ENCODE measurements around the gene TMEM134. TPM values are rescaled to one million over a fixed set of nuclear protein-coding genes. Genes with fewer than 3 reads are reported as not detected.

Gene TMEM134
- total and polyA plus RNA-seq, 9 of the 15 experiments (the other 6 are each of a cell fraction or from before 2014, with no cell fraction given): 0.63 to 48.4 (median 10.7) TPM

- no peak overlapping the region for H3K4me3 ChIP-seq
- ChIA-PET POLR2A (interaction anchor here (0.5 to 1.2 kb wide), 6 partner anchors 11 to 359 kb away, joined by 3 to 4 read pairs (median 3); partner anchors contain the start of gene TBC1D10C), CTCF (ENCODE audit: low intra/inter-chr PET ratio) (no interaction called here)
- H3K36me3 ChIP-seq (ENCODE audit: control insufficient read depth, insufficient read depth, low read length): peaks cover 59% of the 10 kb centered on the region; the same call in 2 of the 3 replicates
- no peaks in the 10 kb centered on the region for H3K27me3 ChIP-seq (ENCODE audit: control insufficient read depth in 2 of 2, insufficient read depth in 2 of 2, low read length in 2 of 2)
- H3K9ac ChIP-seq (ENCODE audit: insufficient read depth in 1 of 2, low read depth in 2 of 2, low read length in 2 of 2): peak overlapping the region in 1 of 2 experiments; percentile 73; a peak in 2 of 4 replicates
- no peak overlapping the region for H3K27ac ChIP-seq (ENCODE audit: extremely low read depth, low read depth, low read length)
- H3K4me2 ChIP-seq (ENCODE audit: insufficient read depth, low read length): no peak overlapping the region
- ATAC-seq (no peak), DNase-seq (ENCODE audit: extremely low read depth in 1 of 4, low spot score in 3 of 4) (no peak), FAIRE-seq (no peak)
- no peak overlapping the region for H2AFZ ChIP-seq (ENCODE audit: low read depth, low read length)
- no peaks in the 10 kb centered on the region for H3K9me3 ChIP-seq (replicated peaks; ENCODE audit: control insufficient read depth, insufficient read depth, low read depth, low read length)
- no peaks in the 10 kb centered on the region for H4K20me1 ChIP-seq (replicated peaks; ENCODE audit: control insufficient read depth, insufficient read depth, low read length)
- peaks cover 13% of the 10 kb centered on the region for H3K79me2 ChIP-seq (ENCODE audit: control insufficient read depth, insufficient read depth, low read length)
- H3K4me1 ChIP-seq (replicated peaks in 1 of 2; ENCODE audit: control insufficient read depth in 2 of 2, insufficient read depth in 2 of 2, low read length in 2 of 2): peaks cover 21 to 90% of the 10 kb centered on the region in 2 experiments
- BruUV-seq (replicated peaks): no TSS peak
- in situ Hi-C loops (cut with MboI) (no loop called here), intact Hi-C loops (cut with micrococcal nuclease) (no loop called here)
- H3K9me1 ChIP-seq (ENCODE audit: control insufficient read depth, insufficient read depth, low read length): peaks cover 4% of the 10 kb centered on the region
- TF ChIP-seq POLR2A (conservative IDR thresholded peaks at IDR 0.05): peak; percentile 32; the same call in 1 of the 2 replicates
- TF ChIP-seq POLR2G (IDR thresholded peaks at IDR 0.05; ENCODE audit: low read depth, low read length): peak; percentile 36
- no peak for TF ChIP-seq KDM5B (IDR thresholded peaks at IDR 0.05; ENCODE audit: insufficient replicate concordance, low read depth, low read length)
- peak; percentile 47; the same call in 1 of the 2 replicates for TF ChIP-seq RBFOX2 (IDR thresholded peaks at IDR 0.05; ENCODE audit: low read depth, low read length)
- TF ChIP-seq MBD2 (IDR thresholded peaks at IDR 0.05; ENCODE audit: borderline replicate concordance, low read depth): peak; percentile 17; the same call in 1 of the 2 replicates
- TF ChIP-seq ZNF41 (CRISPR knock-in tag; conservative IDR thresholded peaks at IDR 0.05): no peak
- no peak for TF ChIP-seq ZNF764 (CRISPR knock-in tag; IDR thresholded peaks at IDR 0.05; ENCODE audit: low read depth)
- peak; percentile 36 for TF ChIP-seq POLR2AphosphoS2 (IDR thresholded peaks at IDR 0.05; ENCODE audit: low read length)
- TF ChIP-seq ZNF512 (tag; IDR thresholded peaks at IDR 0.05): no peak
- TF ChIP-seq ZBTB34 (CRISPR knock-in tag; IDR thresholded peaks at IDR 0.05): no peak
- WGBS (ENCODE audit: insufficient coverage, low coverage, missing lambda C conversion rate): 88% methylated on average over 10 of the region's 17 CpGs
These were observed 28.6 kb downstream of the TMEM134 start for GRCh38 chr11:67440229-67441097.

Measured in K562 (cell line).